ENCODE data around the gene CR1. TPM values are rescaled to one million over a fixed set of nuclear protein-coding genes. Genes with fewer than 3 reads are reported as not detected.

CR1 gene
- total and polyA plus RNA-seq, 2 of the 4 experiments (the other 2 are of a cell fraction): not detected

DNA sequence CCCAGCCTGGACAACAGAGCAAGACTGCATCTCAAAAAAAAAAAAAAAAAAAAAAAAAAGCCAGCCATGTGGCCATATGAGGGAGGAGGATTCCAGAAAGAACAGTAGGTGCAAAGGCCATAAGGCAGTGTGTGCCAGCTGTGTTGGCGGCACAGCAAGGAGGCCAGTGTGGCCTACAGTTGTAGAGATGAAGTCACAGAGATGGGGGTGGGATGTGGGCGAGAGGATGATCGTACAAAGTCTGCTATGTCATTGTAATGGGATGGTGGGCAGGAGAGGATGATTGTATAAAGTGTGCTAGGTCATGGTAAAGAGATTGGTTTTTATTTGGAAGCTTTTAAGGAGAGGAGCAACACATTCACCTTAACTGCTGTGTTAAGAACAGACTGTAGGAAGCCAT is 9.8 kb upstream of the CR1 start:
- Histone ChIP-seq H2BK20ac (ENCODE audit: low read depth, low read length) (no peak overlapping the region), H3K4me1 (ENCODE audit: control insufficient read depth, insufficient read depth, low read length) (no peaks in the 10 kb centered on the region), H4K20me1 (ENCODE audit: insufficient read depth, low read length) (no peaks in the 10 kb centered on the region), H3K18ac (ENCODE audit: low read depth, low read length) (no peak overlapping the region), H3K4ac (ENCODE audit: low read depth, low read length) (no peak overlapping the region), H4K5ac (ENCODE audit: low read depth, low read length) (no peak overlapping the region), H3K9me1 (ENCODE audit: insufficient read depth, low read length) (no peaks in the 10 kb centered on the region), H3K4me2 (ENCODE audit: low read depth, low read length) (no peak overlapping the region), H3K56ac (ENCODE audit: extremely low read depth, insufficient read depth, low read length) (no peak overlapping the region), H2AK9ac (replicated peaks; ENCODE audit: low read depth, low read length, poor library complexity) (no peak overlapping the region), H3K23ac (ENCODE audit: low read depth, low read length) (no peak overlapping the region), H2BK120ac (ENCODE audit: low read depth, low read length) (no peak overlapping the region), H2AK5ac (ENCODE audit: low read depth, low read length) (no peak overlapping the region), H3K27ac (ENCODE audit: insufficient read depth, low read length) (no peak overlapping the region), H2BK15ac (ENCODE audit: low read depth, low read length) (no peak overlapping the region), H3K79me1 (ENCODE audit: low read depth in 1 of 2, low read length in 2 of 2) (no peaks in the 10 kb centered on the region), H3K36me3 (ENCODE audit: control insufficient read depth, insufficient read depth, low read length) (no peaks in the 10 kb centered on the region), H3K14ac (replicated peaks; ENCODE audit: low read depth, low read length) (no peak overlapping the region), H4K91ac (ENCODE audit: insufficient read depth, low read depth, low read length) (no peak overlapping the region), H2BK5ac (ENCODE audit: low read depth, low read length, poor library complexity, severe bottlenecking) (no peak overlapping the region), H3K9ac (ENCODE audit: low read depth, low read length) (no peak overlapping the region), H3K4me3 (ENCODE audit: insufficient read depth, low read depth, low read length) (no peak overlapping the region), H3K27me3 (ENCODE audit: control insufficient read depth, insufficient read depth, low read length) (no peaks in the 10 kb centered on the region; the same call in 1 of the 2 replicates), H2AFZ (replicated peaks; ENCODE audit: low read length, poor library complexity) (no peak overlapping the region), H4K8ac (ENCODE audit: low read depth in 2 of 2, low read length in 2 of 2) (no peak overlapping the region), H3K9me3 (ENCODE audit: control insufficient read depth, insufficient read depth, low read length) (no peaks in the 10 kb centered on the region)
- ATAC-seq (ENCODE audit: low read depth) (no peak), DNase-seq (no peak)
- WGBS, 2 experiments (ENCODE audit: extremely low coverage in 2 of 2, insufficient read length in 1 of 2): 23% methylated on average over 3 of the region's 3 CpGs; no CpG with 5 or more reads in 1 of the 2 experiments
- ChIA-PET CTCF (no interaction called here), POLR2A (ENCODE audit: unreplicated experiment) (no interaction called here)
- in situ Hi-C loops (cut with MboI; ENCODE audit: low sequenced_read_pairs) (no loop called here), dilution Hi-C loops (cut with HindIII; ENCODE audit: low sequenced_read_pairs, unreplicated experiment) (no loop called here), intact Hi-C loops (cut with micrococcal nuclease) (no loop called here)
- TF ChIP-seq RAD21 (IDR thresholded peaks at IDR 0.05; ENCODE audit: low read length) (no peak), POLR2A (IDR thresholded peaks at IDR 0.05; ENCODE audit: low read depth, low read length) (no peak), FOS (IDR thresholded peaks at IDR 0.05; ENCODE audit: low read depth, low read length) (no peak), RCOR1 (IDR thresholded peaks at IDR 0.05; ENCODE audit: insufficient replicate concordance, low read length) (no peak), BHLHE40 (IDR thresholded peaks at IDR 0.05; ENCODE audit: low read depth, low read length) (no peak)
- TF ChIP-seq, protein P1, sequence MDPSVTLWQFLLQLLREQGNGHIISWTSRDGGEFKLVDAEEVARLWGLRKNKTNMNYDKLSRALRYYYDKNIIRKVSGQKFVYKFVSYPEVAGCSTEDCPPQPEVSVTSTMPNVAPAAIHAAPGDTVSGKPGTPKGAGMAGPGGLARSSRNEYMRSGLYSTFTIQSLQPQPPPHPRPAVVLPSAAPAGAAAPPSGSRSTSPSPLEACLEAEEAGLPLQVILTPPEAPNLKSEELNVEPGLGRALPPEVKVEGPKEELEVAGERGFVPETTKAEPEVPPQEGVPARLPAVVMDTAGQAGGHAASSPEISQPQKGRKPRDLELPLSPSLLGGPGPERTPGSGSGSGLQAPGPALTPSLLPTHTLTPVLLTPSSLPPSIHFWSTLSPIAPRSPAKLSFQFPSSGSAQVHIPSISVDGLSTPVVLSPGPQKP (IDR thresholded peaks at IDR 0.05; ENCODE audit: borderline replicate concordance, low read depth, low read length): no peak
- no TSS peak for BruUV-seq (replicated peaks)

Measured in IMR-90 (cell line).